ENCODE data around the gene CMTM3. TPM values are rescaled to one million over a fixed set of nuclear protein-coding genes. Genes with fewer than 3 reads are reported as not detected.
"Not testable (repeated sequence)": the region's sequence is repeated elsewhere in the genome, so short reads cannot be mapped to it uniquely, and the experiment has no call there.

The CMTM3 gene
- polyA plus RNA-seq, 4 donors, result 64.7 to 80.6 (median 69.9) TPM

DNA sequence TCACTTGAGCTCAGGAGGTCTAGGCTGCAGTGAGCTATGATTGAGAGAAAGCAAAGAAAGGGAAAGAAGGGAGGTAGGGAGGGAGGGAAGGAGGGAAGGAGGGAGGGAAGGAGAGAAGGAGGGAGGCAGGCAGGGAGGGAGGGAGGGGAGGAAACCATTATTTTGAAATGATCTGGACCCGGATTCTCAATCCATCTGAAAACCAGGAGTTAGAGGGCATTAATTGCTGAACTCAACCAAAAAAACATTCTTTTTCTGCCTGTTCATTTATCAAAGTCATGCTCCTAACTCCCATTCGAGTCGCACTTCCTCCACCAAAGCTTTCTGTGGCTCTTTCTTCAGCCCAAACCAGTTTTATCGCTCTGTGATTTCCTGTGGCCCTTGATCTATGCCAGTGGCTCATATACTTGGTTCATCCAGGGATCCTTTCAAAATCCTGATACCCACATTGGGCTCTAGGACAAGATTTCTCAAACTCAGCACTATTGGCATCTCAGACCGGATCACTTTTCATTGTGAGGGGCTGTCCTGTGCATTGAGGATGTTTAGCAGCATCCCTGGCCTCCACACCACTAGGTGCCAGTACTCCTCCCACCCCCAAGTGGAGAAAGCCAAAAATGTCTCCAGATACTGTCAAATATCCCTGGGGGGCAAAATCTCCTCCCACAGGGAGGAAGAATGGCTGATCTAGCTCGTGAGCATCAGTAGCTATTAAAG lies 53.8 kb downstream of the CMTM3 start:
- no peak for DNase-seq (ENCODE audit: low read depth in 4 of 4, low spot score in 3 of 4)

DNA sequence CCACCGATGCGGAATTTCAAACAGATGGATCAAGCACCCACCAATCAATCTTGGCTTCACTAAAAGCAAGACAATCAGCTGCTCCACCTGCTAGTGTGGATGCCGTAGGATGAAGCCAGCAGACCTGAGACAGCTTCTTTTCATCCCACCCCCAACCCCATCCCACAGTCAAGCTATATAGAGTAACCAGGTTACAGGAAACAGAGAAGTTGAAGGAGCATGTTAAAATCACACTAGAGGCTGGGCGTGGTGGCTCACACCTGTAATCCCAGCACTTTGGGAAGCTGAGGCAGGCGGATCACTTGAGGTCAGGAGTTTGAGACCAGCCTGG lies 54.3 kb downstream of the CMTM3 start:
- no peak for DNase-seq (ENCODE audit: low read depth in 4 of 4, low spot score in 3 of 4)

GRCh38 chr16:66660422-66661209 lies 56.1 kb downstream of the CMTM3 start:
- DNase-seq (ENCODE audit: low read depth in 4 of 4, low spot score in 3 of 4), result peak in 3 of 4 donors; percentile 43 to 74 (median 60)

DNA sequence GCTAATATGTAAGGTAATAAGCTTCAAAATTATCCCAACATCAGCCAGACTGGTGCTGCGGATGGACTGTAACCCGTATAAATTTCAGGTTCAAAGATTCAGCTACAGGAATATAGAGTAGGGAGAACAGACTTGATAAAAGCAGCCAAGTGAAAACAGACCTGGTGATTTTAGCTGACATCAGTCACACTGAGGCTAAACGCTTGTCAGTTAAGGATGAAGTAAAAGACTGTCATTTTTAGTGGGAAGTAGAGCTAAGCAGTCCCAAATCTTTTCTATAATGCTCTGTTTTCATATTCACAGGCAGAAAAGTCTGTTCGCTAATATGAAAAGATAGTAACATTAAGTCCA lies 56.7 kb downstream of the CMTM3 start:
- DNase-seq (ENCODE audit: low read depth in 4 of 4, low spot score in 3 of 4), result no peak

- not testable (repeated sequence) for DNase-seq (ENCODE audit: low read depth in 4 of 4, low spot score in 3 of 4)
Measured at GRCh38 chr16:66661671-66662346, 57.3 kb downstream of the CMTM3 start.

- no peak for DNase-seq (ENCODE audit: low read depth in 4 of 4, low spot score in 3 of 4)
Measured at GRCh38 chr16:66662445-66663194, 58.1 kb downstream of the CMTM3 start.

Other genes with a start within 250 kb of the CMTM3 start
- gene CDH5, start 238.0 kb upstream of the CMTM3 start, polyA plus RNA-seq (ENCODE audit: insufficient read length in 4 of 4), result 10 to 100 TPM; 65.9 to 74.6 (median 67.1) TPM
- 1 to 10 TPM; 1.1 to 1.9 (median 1.4) TPM for gene BEAN1, start 177.4 kb upstream of the CMTM3 start, polyA plus RNA-seq (ENCODE audit: insufficient read length in 4 of 4)
- gene TK2, start 54.6 kb upstream of the CMTM3 start, polyA plus RNA-seq (ENCODE audit: insufficient read length in 4 of 4), result 10 to 100 TPM; 31.8 to 46.7 (median 37.9) TPM
- gene CKLF, start 52.1 kb upstream of the CMTM3 start, polyA plus RNA-seq (ENCODE audit: insufficient read length in 4 of 4), result 10 to 100 TPM; 34.2 to 42.5 (median 35.8) TPM
- 1 to 10 TPM; 5.5 to 7.6 (median 6.0) TPM for gene CMTM1, start 38.3 kb upstream of the CMTM3 start, polyA plus RNA-seq (ENCODE audit: insufficient read length in 4 of 4)
- under 1 TPM in 3 of 4 donors, not detected in 1; 0.39 to 0.75 (median 0.45) TPM for gene CMTM2, start 25.2 kb upstream of the CMTM3 start, polyA plus RNA-seq (ENCODE audit: insufficient read length in 4 of 4)
- gene CMTM4, start 92.0 kb downstream of the CMTM3 start, polyA plus RNA-seq (ENCODE audit: insufficient read length in 4 of 4), result 10 to 100 TPM; 67.3 to 76.9 (median 72.7) TPM
- gene DYNC1LI2, start 146.9 kb downstream of the CMTM3 start, polyA plus RNA-seq (ENCODE audit: insufficient read length in 4 of 4), result 100 to 1,000 TPM; 101 to 135 (median 112) TPM
- under 1 TPM in 1 of 4 donors, not detected in 3; 0.12 TPM for gene TERB1, start 196.9 kb downstream of the CMTM3 start, polyA plus RNA-seq (ENCODE audit: insufficient read length in 4 of 4)
- gene NAE1, start 226.3 kb downstream of the CMTM3 start, polyA plus RNA-seq (ENCODE audit: insufficient read length in 4 of 4), result 10 to 100 TPM; 70.7 to 88.8 (median 82.8) TPM
- under 1 TPM; 0.21 to 0.71 (median 0.31) TPM for gene CA7, start 239.7 kb downstream of the CMTM3 start, polyA plus RNA-seq (ENCODE audit: insufficient read length in 4 of 4)

Data from right renal pelvis (tissue), 4 donors.